ENCODE data around the gene ADORA3.

ADORA3 gene

DNA sequence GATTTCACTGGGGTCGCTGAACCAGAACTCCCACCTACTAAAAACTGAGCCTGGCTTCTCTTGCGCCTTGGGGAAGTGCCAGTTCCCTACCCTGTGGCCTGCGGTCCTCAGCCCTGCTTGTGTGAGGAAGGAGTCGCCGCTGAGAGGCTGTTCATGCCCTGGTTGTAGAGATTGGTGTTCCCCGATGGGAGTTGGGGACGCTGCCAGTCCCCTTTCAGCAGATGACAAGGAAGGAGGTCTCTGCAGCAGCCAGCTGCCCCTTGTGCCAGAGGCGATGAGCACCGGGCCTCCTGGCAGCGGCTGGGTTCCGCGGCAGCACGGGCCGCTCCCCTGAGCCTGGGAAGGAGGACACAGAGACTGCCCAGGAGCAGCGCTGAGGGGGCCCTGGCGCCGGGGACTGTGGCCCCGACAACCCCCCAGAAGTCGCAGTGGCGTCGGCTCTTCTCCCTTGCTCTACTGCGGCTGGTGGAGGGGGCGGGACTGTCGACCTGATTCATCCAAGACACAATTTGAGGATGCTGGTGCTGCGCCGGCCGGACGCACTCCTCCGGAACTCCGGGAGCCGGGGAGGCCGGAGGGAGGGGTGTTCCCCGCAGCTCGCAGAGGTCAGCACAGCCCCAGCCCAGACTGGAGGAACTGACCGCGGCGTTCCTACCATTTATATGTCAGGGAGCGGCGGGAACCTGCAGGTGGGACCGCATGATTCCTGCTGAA, 12.0 kb upstream of the ADORA3 start:
- DNase-seq, result peak; percentile 52 to 85 (median 81)
- peak overlapping the region; percentile 36 to 75 for H3K27ac ChIP-seq (ENCODE audit: insufficient read depth in 1 of 2, low read depth in 1 of 2, low read length in 2 of 2, poor library complexity in 1 of 2, severe bottlenecking in 2 of 2)
- no peaks in the 10 kb centered on the region for H3K36me3 ChIP-seq (ENCODE audit: control insufficient read depth in 4 of 4, insufficient read depth in 4 of 4, low read length in 3 of 4)
- no peaks in the 10 kb centered on the region for H3K27me3 ChIP-seq (replicated peaks in 2 of 5; ENCODE audit: control insufficient read depth in 4 of 5, insufficient read depth in 5 of 5, low read length in 4 of 5)
- H3K4me1 ChIP-seq (ENCODE audit: control extremely low read depth in 1 of 4, control insufficient read depth in 4 of 4, insufficient read depth in 4 of 4, low read length in 3 of 4), result peaks cover 23 to 86% (median 82%) of the 10 kb centered on the region in 4 experiments
- H3K4me3 ChIP-seq (ENCODE audit: control insufficient read depth in 1 of 7, extremely low read depth in 1 of 7, insufficient read depth in 4 of 7, low read depth in 2 of 7, low read length in 6 of 7), result peak overlapping the region; percentile 42 to 73 (median 62)
- ChIA-PET CTCF (interaction anchor here (0.9 to 3.8 kb wide), 5 partner anchors 8 to 228 kb away, joined by 3 to 44 read pairs (median 3); no protein-coding TSS in a partner anchor), POLR2A (interaction anchor here (1.0 to 1.7 kb wide), 4 partner anchors 8 to 145 kb away, joined by 3 to 18 read pairs (median 4); partner anchors contain the start of genes ADORA3, RAP1A and TMIGD3)
- H3K9me3 ChIP-seq (ENCODE audit: control extremely low read depth in 1 of 5, control insufficient read depth in 4 of 5, insufficient read depth in 2 of 5, low read depth in 1 of 5, low read length in 4 of 5), result no peaks in the 10 kb centered on the region
- 1% methylated on average over 29 of the region's 40 CpGs for WGBS (ENCODE audit: insufficient coverage)

DNA sequence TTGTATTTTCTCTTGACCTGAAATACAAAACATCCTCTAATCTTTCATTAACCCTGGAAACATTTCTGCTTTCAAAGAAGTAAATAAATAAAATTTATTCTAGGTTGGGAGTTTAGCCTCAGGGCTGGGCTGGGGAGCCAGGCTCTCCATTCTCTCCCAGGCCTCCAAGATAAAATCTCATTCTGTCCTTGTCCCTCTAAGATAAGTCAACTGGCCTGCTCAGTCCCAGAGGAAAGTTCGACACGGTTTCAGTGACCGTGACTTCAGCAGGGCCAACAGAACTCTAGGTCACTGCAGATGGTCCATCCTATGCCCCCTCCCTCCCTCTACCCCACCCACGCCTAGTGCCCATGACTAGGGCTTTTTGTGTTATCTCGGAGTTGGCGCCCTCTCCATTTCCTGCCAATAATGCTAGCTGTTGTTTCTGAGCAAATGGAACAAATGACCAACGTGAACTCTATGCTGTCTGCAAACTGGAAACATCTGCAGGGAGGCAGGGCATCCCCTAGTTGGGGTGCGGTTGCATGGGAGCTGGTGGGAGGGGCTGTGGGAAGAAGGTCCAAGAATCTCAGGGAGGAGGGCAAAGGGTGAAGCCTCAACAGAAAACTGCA, 10.1 kb upstream of the ADORA3 start:
- WGBS (ENCODE audit: insufficient coverage), result 13% methylated on average over 6 of the region's 8 CpGs
- peak; percentile 29 to 89 (median 84) for DNase-seq
- H3K4me3 ChIP-seq (ENCODE audit: control insufficient read depth in 1 of 7, extremely low read depth in 1 of 7, insufficient read depth in 4 of 7, low read depth in 2 of 7, low read length in 6 of 7), result peak overlapping the region in 1 of 7 experiments; percentile 21
- H3K27ac ChIP-seq (ENCODE audit: insufficient read depth in 1 of 2, low read depth in 1 of 2, low read length in 2 of 2, poor library complexity in 1 of 2, severe bottlenecking in 2 of 2), result peak overlapping the region in 1 of 2 experiments; percentile 23
- CTCF ChIA-PET, result no interaction called here
- POLR2A ChIA-PET, result no interaction called here
- H3K4me1 ChIP-seq (ENCODE audit: control extremely low read depth in 1 of 4, control insufficient read depth in 4 of 4, insufficient read depth in 4 of 4, low read length in 3 of 4), result peaks cover 24 to 98% (median 92%) of the 10 kb centered on the region in 4 experiments
- H3K36me3 ChIP-seq (ENCODE audit: control insufficient read depth in 4 of 4, insufficient read depth in 4 of 4, low read length in 3 of 4), result no peaks in the 10 kb centered on the region
- no peaks in the 10 kb centered on the region for H3K9me3 ChIP-seq (ENCODE audit: control extremely low read depth in 1 of 5, control insufficient read depth in 4 of 5, insufficient read depth in 2 of 5, low read depth in 1 of 5, low read length in 4 of 5)
- no peaks in the 10 kb centered on the region for H3K27me3 ChIP-seq (replicated peaks in 2 of 5; ENCODE audit: control insufficient read depth in 4 of 5, insufficient read depth in 5 of 5, low read length in 4 of 5)

DNA sequence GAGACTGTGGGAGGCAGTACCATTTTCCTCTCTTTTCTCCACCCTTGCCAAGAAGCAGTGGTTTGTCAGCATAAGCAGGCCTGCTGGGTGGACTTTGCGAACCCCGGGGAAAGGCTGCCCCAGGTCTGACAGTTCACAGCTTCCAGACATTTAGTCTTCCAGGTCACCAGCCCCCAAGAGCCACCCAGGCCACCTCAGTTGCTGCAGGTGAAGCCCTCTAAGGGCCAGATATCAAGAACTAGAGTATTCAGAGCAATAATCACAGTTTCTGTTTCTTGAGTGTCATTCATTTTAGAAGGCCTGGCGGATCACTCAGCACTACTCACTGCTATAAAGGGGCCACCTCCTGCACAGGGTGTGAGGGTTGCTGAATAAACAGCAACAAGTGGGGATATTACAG, 9.5 kb upstream of the ADORA3 start:
- Histone ChIP-seq H3K27me3 (replicated peaks in 2 of 5; ENCODE audit: control insufficient read depth in 4 of 5, insufficient read depth in 5 of 5, low read length in 4 of 5) (no peaks in the 10 kb centered on the region), H3K36me3 (ENCODE audit: control insufficient read depth in 4 of 4, insufficient read depth in 4 of 4, low read length in 3 of 4) (no peaks in the 10 kb centered on the region), H3K9me3 (ENCODE audit: control extremely low read depth in 1 of 5, control insufficient read depth in 4 of 5, insufficient read depth in 2 of 5, low read depth in 1 of 5, low read length in 4 of 5) (no peaks in the 10 kb centered on the region), H3K4me1 (ENCODE audit: control extremely low read depth in 1 of 4, control insufficient read depth in 4 of 4, insufficient read depth in 4 of 4, low read length in 3 of 4) (peaks cover 25 to 97% (median 92%) of the 10 kb centered on the region in 4 experiments), H3K27ac (ENCODE audit: insufficient read depth in 1 of 2, low read depth in 1 of 2, low read length in 2 of 2, poor library complexity in 1 of 2, severe bottlenecking in 2 of 2) (no peak overlapping the region), H3K4me3 (ENCODE audit: control insufficient read depth in 1 of 7, extremely low read depth in 1 of 7, insufficient read depth in 4 of 7, low read depth in 2 of 7, low read length in 6 of 7) (peak overlapping the region in 1 of 7 experiments; percentile 13)
- peak in 1 of 3 donors; percentile 29 for DNase-seq
- WGBS (ENCODE audit: insufficient coverage), result 100% methylated on average over 3 of the region's 3 CpGs
- CTCF ChIA-PET, result interaction anchor here (1.4 kb wide), 1 partner anchor 36 kb away, joined by 3 read pairs; no protein-coding TSS in a partner anchor
- POLR2A ChIA-PET, result no interaction called here

DNA sequence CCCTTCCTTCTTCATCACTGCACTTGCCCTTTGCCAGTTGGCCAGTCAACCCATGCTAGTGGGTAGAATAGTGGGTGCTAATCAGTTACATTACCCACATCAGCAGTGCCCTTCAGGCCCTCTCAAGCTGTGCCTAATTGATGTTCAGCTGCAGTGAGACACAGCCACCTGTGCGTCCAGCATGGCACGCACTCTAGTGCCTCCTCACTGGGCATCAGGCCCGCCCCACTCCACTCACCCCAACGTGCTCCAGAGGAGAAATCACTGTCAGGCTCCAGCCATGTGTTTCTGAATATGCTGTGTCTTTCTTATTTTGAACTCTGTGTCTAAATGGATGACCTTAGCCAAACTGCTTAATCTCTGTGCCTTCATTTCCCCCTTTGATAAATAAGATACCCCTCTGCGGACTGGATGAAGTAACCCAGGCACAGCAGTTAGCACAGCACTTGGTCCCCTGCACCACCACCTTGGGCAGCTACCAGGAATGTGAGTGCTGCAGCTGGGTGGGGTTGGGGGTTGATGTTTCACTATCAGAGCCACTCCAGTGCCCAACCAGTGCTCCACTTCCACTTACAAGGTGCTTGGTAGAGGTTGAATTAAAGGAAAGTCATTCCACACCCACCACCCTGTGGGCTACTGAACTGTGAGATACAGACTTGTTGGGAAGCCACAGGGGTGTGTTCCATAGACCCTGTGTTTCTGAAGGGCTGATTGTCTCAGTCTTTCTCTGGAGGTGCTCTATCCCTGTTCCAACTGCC, 8.9 kb upstream of the ADORA3 start:
- CTCF ChIA-PET, result interaction anchor here (1.0 to 1.9 kb wide), 5 partner anchors 23 to 245 kb away, joined by 3 to 5 read pairs (median 4); partner anchors contain the start of gene INKA2

DNA sequence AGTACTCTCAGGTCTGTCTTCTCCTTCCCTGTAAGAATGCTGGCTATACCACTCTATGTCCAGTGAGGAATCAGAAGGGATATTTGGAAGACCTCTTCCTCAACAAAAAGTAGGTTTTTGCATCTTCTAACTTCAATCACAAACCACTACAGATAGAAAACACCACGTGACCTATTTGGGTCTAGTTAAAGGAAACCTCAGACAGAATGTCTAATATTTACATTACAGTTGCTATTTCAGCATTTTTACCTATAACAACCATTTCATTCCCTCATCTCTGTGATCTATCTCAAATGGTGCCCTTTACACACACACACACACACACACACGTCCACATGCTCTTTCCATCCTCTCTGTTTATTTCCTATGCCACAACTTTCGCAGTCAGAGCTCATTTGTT, 7.9 kb upstream of the ADORA3 start:
- Histone ChIP-seq H3K36me3 (ENCODE audit: control insufficient read depth in 4 of 4, insufficient read depth in 4 of 4, low read length in 3 of 4) (no peaks in the 10 kb centered on the region), H3K27ac (ENCODE audit: insufficient read depth in 1 of 2, low read depth in 1 of 2, low read length in 2 of 2, poor library complexity in 1 of 2, severe bottlenecking in 2 of 2) (no peak overlapping the region), H3K27me3 (replicated peaks in 2 of 5; ENCODE audit: control insufficient read depth in 4 of 5, insufficient read depth in 5 of 5, low read length in 4 of 5) (no peaks in the 10 kb centered on the region), H3K4me3 (ENCODE audit: control insufficient read depth in 1 of 7, extremely low read depth in 1 of 7, insufficient read depth in 4 of 7, low read depth in 2 of 7, low read length in 6 of 7) (no peak overlapping the region), H3K4me1 (ENCODE audit: control extremely low read depth in 1 of 4, control insufficient read depth in 4 of 4, insufficient read depth in 4 of 4, low read length in 3 of 4) (peaks cover 18 to 96% (median 90%) of the 10 kb centered on the region in 4 experiments), H3K9me3 (ENCODE audit: control extremely low read depth in 1 of 5, control insufficient read depth in 4 of 5, insufficient read depth in 2 of 5, low read depth in 1 of 5, low read length in 4 of 5) (no peaks in the 10 kb centered on the region)
- DNase-seq, result peak in 1 of 3 donors; percentile 21
- WGBS (ENCODE audit: insufficient coverage), result 56% methylated on average over 3 of the region's 3 CpGs
- ChIA-PET POLR2A (interaction anchor here (0.6 kb wide), 1 partner anchor 13 kb away, joined by 3 read pairs; no protein-coding TSS in a partner anchor), CTCF (interaction anchor here (1.0 to 1.9 kb wide), 6 partner anchors 22 to 249 kb away, joined by 3 to 5 read pairs (median 4); partner anchors contain the start of gene INKA2)

More for the DNA sequence above, 8.9 kb upstream of the ADORA3 start:
- Histone ChIP-seq H3K9me3 (ENCODE audit: control extremely low read depth in 1 of 5, control insufficient read depth in 4 of 5, insufficient read depth in 2 of 5, low read depth in 1 of 5, low read length in 4 of 5) (no peaks in the 10 kb centered on the region), H3K36me3 (ENCODE audit: control insufficient read depth in 4 of 4, insufficient read depth in 4 of 4, low read length in 3 of 4) (no peaks in the 10 kb centered on the region), H3K27ac (ENCODE audit: insufficient read depth in 1 of 2, low read depth in 1 of 2, low read length in 2 of 2, poor library complexity in 1 of 2, severe bottlenecking in 2 of 2) (no peak overlapping the region), H3K4me1 (ENCODE audit: control extremely low read depth in 1 of 4, control insufficient read depth in 4 of 4, insufficient read depth in 4 of 4, low read length in 3 of 4) (peaks cover 20 to 97% (median 92%) of the 10 kb centered on the region in 4 experiments), H3K27me3 (replicated peaks in 2 of 5; ENCODE audit: control insufficient read depth in 4 of 5, insufficient read depth in 5 of 5, low read length in 4 of 5) (no peaks in the 10 kb centered on the region), H3K4me3 (ENCODE audit: control insufficient read depth in 1 of 7, extremely low read depth in 1 of 7, insufficient read depth in 4 of 7, low read depth in 2 of 7, low read length in 6 of 7) (peak overlapping the region in 1 of 7 experiments; percentile 13)
- POLR2A ChIA-PET, result no interaction called here
- WGBS (ENCODE audit: insufficient coverage), result 98% methylated on average over 4 of the region's 5 CpGs
- DNase-seq, result no peak

DNA sequence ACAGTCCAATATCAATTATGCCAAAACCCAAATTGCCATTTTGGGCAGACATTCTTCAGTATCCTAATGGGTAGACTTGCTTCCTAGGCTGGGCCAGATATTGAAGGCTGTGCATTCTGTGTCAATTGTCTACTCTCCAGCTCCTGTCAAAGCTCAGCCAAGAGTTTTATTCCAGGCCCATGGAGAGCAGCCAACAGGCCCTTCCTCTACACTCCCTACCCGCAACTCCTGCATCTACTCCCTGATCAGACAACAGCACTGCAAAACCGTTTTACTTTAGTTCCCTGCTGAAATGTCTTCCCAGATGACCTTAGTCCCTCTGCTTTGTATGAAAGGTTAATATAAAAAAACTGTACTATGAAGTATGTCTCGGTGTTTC, 6.6 kb upstream of the ADORA3 start:
- DNase-seq, result no peak
- H3K27ac ChIP-seq (ENCODE audit: insufficient read depth in 1 of 2, low read depth in 1 of 2, low read length in 2 of 2, poor library complexity in 1 of 2, severe bottlenecking in 2 of 2), result no peak overlapping the region
- H3K36me3 ChIP-seq (ENCODE audit: control insufficient read depth in 4 of 4, insufficient read depth in 4 of 4, low read length in 3 of 4), result no peaks in the 10 kb centered on the region
- no peaks in the 10 kb centered on the region for H3K27me3 ChIP-seq (replicated peaks in 2 of 5; ENCODE audit: control insufficient read depth in 4 of 5, insufficient read depth in 5 of 5, low read length in 4 of 5)
- no peaks in the 10 kb centered on the region for H3K9me3 ChIP-seq (ENCODE audit: control extremely low read depth in 1 of 5, control insufficient read depth in 4 of 5, insufficient read depth in 2 of 5, low read depth in 1 of 5, low read length in 4 of 5)
- ChIA-PET CTCF (interaction anchor here (1.0 to 9.9 kb wide), 10 partner anchors 7 to 179 kb away, joined by 3 to 151 read pairs (median 14); partner anchors contain the start of gene C1orf162), POLR2A (interaction anchor here (2.4 kb wide), 1 partner anchor 106 kb away, joined by 7 read pairs; no protein-coding TSS in a partner anchor)
- H3K4me3 ChIP-seq (ENCODE audit: control insufficient read depth in 1 of 7, extremely low read depth in 1 of 7, insufficient read depth in 4 of 7, low read depth in 2 of 7, low read length in 6 of 7), result no peak overlapping the region
- WGBS (ENCODE audit: insufficient coverage), result 92% methylated on average over 2 of the region's 3 CpGs
- H3K4me1 ChIP-seq (ENCODE audit: control extremely low read depth in 1 of 4, control insufficient read depth in 4 of 4, insufficient read depth in 4 of 4, low read length in 3 of 4), result peaks cover 29 to 97% (median 91%) of the 10 kb centered on the region in 4 experiments
